Activated naive CD8-positive, alpha-beta T cell treated with anti-CD3 and anti-CD28 coated beads, Interleukin-2, amount 10 ng/mL, durations not matched to agents 7 days and 5 days (primary cell): ENCODE results near the gene TFPI. TPM values are rescaled to one million over a fixed set of nuclear protein-coding genes. Genes with fewer than 3 reads are reported as not detected.
"Not testable (repeated sequence)": the region's sequence is repeated elsewhere in the genome, so short reads cannot be mapped to it uniquely, and the experiment has no call there.

Experiments used
- ATAC-seq: fragments of 150-1000 bp; cut with Tn5 transposase; one replicate; pipeline ENCODE4 v1.10.0; 2021; ENCODE audit warnings: low read depth, moderate library complexity
- POLR2A ChIA-PET: fragments of 350-600 bp; sonication (Branson Sonifier 250); formaldehyde crosslinking; loops from one replicate; lab custom pipeline; 2021; ENCODE audit warnings: antibody characterized with exemption; lab: Charles Lee
- DNase-seq: peaks from one replicate; pipeline ENCODE4 v3.0.0; 2021
- H3K27ac Mint-ChIP-seq: one replicate; pipeline ENCODE4 v1.8.0; 2022; ENCODE audit warnings: mild to moderate bottlenecking, mixed read lengths
- H3K27me3 Mint-ChIP-seq: one replicate; pipeline ENCODE4 v1.8.0; 2022; ENCODE audit warnings: mild to moderate bottlenecking, moderate library complexity, mixed read lengths
- H3K36me3 Mint-ChIP-seq: one replicate; pipeline ENCODE4 v1.8.0; 2021; ENCODE audit warnings: mild to moderate bottlenecking, mixed read lengths
- H3K4me1 Mint-ChIP-seq: one replicate; pipeline ENCODE4 v1.8.0; 2021; ENCODE audit warnings: mixed read lengths
- H3K4me3 Mint-ChIP-seq: one replicate; pipeline ENCODE4 v1.8.0; 2022; ENCODE audit warnings: mild to moderate bottlenecking, moderate library complexity, mixed read lengths
- H3K9me3 Mint-ChIP-seq: one replicate; pipeline ENCODE4 v1.8.0; 2021; ENCODE audit warnings: mixed read lengths
- total RNA-seq, 2 experiments: library from RNA; stranded (reverse); gene quantifications; one replicate each; pipeline ENCODE4 v1.2.3, GENCODE V29; 2021

TFPI gene
- total RNA-seq, 2 experiments from 2014 or later, result 0.11 TPM; not detected in 1

DNA sequence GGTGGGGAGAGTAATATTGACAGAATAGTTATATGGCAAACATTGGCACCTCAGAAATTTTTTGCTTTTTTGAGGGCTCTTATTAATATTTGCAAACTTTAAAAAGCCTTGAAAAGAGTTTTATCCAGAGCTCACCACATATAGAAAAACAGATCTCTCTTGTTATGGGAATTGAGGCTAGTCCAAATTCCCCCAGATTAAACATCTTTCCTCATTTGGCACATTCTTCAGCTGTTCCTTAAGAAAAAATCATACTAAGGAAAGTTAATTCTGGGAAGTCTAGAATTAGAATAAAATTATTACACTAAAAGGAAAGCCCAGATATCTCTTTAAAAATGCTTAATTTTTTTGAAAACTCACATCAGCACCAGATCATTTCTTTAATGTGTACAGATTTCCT is 5.6 kb downstream of the TFPI start:
- H3K27me3 Mint-ChIP-seq, result peaks cover 14% of the 10 kb centered on the region
- H3K27ac Mint-ChIP-seq, result no peak overlapping the region
- POLR2A ChIA-PET, result no interaction called here
- DNase-seq (no peak), ATAC-seq (no peak)
- H3K4me3 Mint-ChIP-seq, result no peak overlapping the region
- no peaks in the 10 kb centered on the region for H3K4me1 Mint-ChIP-seq
- no peaks in the 10 kb centered on the region for H3K9me3 Mint-ChIP-seq
- no peaks in the 10 kb centered on the region for H3K36me3 Mint-ChIP-seq

GRCh38 chr2:187547353-187547979 is 6.8 kb downstream of the TFPI start:
- Mint-ChIP-seq H3K4me1 (no peaks in the 10 kb centered on the region), H3K36me3 (no peaks in the 10 kb centered on the region), H3K9me3 (no peaks in the 10 kb centered on the region), H3K27ac (no peak overlapping the region), H3K4me3 (no peak overlapping the region), H3K27me3 (peaks cover 8% of the 10 kb centered on the region)
- DNase-seq, result no peak
- POLR2A ChIA-PET, result no interaction called here
- no peak for ATAC-seq

DNA sequence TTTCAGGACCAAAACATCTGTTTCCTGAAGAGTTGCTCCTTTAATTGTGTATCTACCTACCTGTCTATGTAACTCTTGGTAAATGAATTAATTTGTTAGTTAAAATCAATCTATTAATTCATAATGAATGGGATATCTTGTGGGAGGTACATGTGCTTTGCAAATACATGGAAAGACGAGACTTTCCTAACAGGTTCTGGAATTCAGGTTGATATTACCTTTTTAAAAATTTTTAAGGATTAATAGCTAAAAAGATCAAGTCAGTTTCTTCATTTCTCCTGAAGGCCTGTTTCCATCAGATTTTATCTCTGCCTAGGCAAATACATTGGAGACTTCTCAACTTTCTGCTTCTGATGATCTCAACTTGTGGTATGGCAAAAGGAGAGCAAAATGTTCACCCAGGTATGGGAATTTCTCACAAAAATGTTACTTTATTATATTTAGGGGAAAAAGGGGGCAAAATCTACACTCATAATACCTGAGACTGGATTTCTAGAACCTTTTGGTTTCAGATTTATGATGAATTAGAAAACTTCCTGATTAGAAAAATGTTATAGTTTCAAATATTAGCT is 7.4 kb downstream of the TFPI start:
- no peak overlapping the region for H3K27ac Mint-ChIP-seq
- no peaks in the 10 kb centered on the region for H3K36me3 Mint-ChIP-seq
- no peaks in the 10 kb centered on the region for H3K9me3 Mint-ChIP-seq
- ATAC-seq (no peak), DNase-seq (no peak)
- POLR2A ChIA-PET, result no interaction called here
- H3K4me1 Mint-ChIP-seq, result no peaks in the 10 kb centered on the region
- H3K27me3 Mint-ChIP-seq, result peaks cover 9% of the 10 kb centered on the region
- no peak overlapping the region for H3K4me3 Mint-ChIP-seq

GRCh38 chr2:187545238-187545751 is 8.9 kb downstream of the TFPI start:
- Mint-ChIP-seq H3K36me3 (no peaks in the 10 kb centered on the region), H3K27me3 (peaks cover 7% of the 10 kb centered on the region), H3K4me1 (no peaks in the 10 kb centered on the region), H3K9me3 (no peaks in the 10 kb centered on the region), H3K4me3 (no peak overlapping the region), H3K27ac (no peak overlapping the region)
- DNase-seq (no peak), ATAC-seq (no peak)
- POLR2A ChIA-PET, result no interaction called here

DNA sequence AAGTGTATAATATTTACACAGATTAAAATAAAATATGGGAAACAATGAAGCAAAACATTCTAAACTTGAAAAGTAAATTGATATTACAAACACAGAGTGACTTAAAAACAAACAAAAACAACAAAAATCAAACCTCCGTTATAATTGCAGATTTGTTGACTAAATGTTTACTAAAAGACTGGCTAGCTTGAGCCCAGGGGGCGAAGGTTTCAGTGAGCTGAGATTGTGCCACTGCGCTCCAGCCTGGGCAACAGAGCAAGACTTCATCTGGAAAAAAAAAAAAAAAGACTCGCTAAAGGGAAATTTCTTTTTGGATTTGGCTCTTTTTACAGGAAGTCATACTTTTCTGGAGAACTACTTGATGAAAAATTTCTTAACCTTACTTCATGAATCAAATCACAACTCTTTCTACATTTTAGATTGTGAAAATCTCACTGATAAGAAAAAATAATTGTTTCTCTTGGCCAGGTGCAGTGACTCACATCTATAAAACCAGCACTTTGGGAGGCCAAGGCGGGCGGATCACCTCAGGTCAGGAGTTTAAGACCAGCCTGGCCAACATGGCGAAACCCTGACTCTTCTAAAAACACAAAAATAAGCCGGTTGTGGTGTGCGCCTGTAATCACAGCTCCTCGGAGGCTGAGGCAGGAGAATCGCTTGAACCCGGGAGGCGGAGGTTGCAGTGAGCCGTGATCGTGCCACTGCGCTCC is 9.7 kb downstream of the TFPI start:
- Mint-ChIP-seq H3K4me1 (no peaks in the 10 kb centered on the region), H3K4me3 (no peak overlapping the region), H3K27ac (no peak overlapping the region), H3K9me3 (no peaks in the 10 kb centered on the region), H3K36me3 (no peaks in the 10 kb centered on the region), H3K27me3 (peaks cover 7% of the 10 kb centered on the region)
- POLR2A ChIA-PET, result no interaction called here
- ATAC-seq, result no peak
- no peak for DNase-seq

- ATAC-seq, result no peak
- no peaks in the 10 kb centered on the region for H3K9me3 Mint-ChIP-seq
These were observed 10.7 kb downstream of the TFPI start for GRCh38 chr2:187543488-187543887.

DNA sequence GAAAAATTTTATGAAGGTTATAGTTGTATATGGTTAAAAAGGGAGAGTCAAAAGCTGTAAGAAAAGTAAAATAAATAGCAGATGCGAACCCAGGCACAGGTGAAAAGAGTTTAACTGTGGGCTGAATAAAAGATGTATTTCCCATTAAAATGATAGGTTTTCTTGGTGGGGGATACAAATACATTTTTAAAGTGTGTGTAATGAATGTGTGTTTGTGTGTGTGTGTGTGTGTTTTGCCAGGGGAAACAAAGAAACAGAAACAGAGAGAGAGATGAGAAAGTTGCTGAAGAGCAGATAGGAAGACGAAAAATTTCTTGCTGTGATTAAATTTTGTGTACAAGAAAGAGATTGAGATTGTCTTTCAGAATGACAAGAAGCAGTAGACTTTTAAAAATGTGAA is 12.1 kb downstream of the TFPI start:
- peaks cover 2% of the 10 kb centered on the region for H3K27me3 Mint-ChIP-seq
- no peak for DNase-seq
- ATAC-seq, result no peak
- POLR2A ChIA-PET, result no interaction called here
- no peaks in the 10 kb centered on the region for H3K9me3 Mint-ChIP-seq
- no peaks in the 10 kb centered on the region for H3K4me1 Mint-ChIP-seq
- H3K36me3 Mint-ChIP-seq, result no peaks in the 10 kb centered on the region
- H3K4me3 Mint-ChIP-seq, result no peak overlapping the region
- no peak overlapping the region for H3K27ac Mint-ChIP-seq

More at GRCh38 chr2:187543488-187543887, 10.7 kb downstream of the TFPI start:
- Mint-ChIP-seq H3K4me1 (no peaks in the 10 kb centered on the region), H3K36me3 (no peaks in the 10 kb centered on the region), H3K27me3 (peaks cover 2% of the 10 kb centered on the region), H3K4me3 (no peak overlapping the region), H3K27ac (no peak overlapping the region)
- POLR2A ChIA-PET, result no interaction called here
- no peak for DNase-seq

DNA sequence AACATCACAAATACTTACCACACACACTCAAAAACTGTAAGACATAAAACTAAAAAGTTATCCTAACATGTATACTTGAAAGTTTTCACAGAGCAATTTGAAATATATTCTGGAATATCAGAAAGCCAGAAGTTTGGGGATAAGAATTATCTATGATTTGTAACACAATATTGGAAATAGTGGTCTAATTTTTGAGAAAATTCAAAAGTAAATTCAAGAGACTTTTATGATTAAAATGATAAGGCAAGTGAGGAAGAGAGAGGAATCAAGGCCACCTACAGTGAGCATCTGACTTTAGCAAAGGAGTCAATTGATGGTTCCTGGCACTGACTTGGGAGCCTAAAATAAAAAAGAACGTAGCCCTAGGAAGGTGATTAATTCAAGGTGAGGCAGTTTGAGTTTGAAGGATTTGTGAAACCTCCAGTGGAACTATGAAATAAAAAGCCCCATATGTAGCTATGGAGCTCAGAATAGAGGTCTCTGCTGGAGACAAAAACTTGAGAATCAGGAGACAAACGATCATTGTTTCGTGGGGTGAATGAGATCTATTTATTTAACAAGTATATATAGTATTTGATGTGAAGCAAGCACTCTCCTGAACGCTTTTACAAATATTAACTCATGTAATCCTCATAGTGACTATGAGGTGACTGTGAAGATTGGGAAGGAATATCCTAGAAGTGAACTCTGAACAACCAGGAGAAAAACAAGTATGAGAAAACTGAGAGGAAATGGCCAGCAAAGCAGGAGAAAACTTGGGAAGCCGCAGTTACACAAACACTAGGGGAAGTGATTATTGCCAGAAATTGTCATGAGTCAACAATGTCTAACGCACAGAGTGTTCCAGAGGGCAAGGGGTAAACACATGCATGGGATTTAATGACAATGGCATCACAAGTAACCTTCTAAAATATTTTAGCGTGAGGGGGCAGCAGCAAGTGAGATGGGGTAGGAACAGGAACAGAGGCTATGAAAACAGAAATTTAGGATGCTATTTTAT is 12.8 kb downstream of the TFPI start:
- POLR2A ChIA-PET, result no interaction called here
- H3K9me3 Mint-ChIP-seq, result no peaks in the 10 kb centered on the region

DNA sequence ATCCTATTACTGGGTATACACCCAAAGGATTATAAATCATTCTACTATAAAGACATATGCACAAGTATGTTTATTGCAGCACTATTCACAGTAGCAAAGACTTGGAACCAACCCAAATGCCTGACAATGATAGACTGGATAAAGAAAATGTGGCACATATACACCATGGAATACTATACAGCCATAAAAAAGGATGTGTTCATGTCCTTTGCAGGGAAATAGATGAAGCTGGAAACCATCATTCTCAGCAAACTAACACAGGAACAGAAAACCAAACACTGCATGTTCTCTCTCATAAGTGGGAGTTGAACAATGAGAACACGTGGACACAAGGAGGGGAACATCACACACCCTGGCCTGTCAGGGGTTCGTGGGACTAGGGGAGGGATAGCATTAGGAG is 16.0 kb downstream of the TFPI start:
- H3K36me3 Mint-ChIP-seq, ATAC-seq, H3K27me3 Mint-ChIP-seq, H3K27ac Mint-ChIP-seq, H3K4me1 Mint-ChIP-seq, H3K9me3 Mint-ChIP-seq, DNase-seq, POLR2A ChIA-PET, H3K4me3 Mint-ChIP-seq: not testable (repeated sequence)

More for the DNA sequence above, 12.8 kb downstream of the TFPI start:
- Mint-ChIP-seq H3K36me3 (no peaks in the 10 kb centered on the region), H3K4me3 (no peak overlapping the region), H3K27me3 (peaks cover 2% of the 10 kb centered on the region), H3K4me1 (no peaks in the 10 kb centered on the region), H3K27ac (no peak overlapping the region)
- ATAC-seq (no peak), DNase-seq (no peak)

GRCh38 chr2:187535381-187535780 is 18.9 kb downstream of the TFPI start:
- H3K27me3 Mint-ChIP-seq, DNase-seq: not testable (repeated sequence)

DNA sequence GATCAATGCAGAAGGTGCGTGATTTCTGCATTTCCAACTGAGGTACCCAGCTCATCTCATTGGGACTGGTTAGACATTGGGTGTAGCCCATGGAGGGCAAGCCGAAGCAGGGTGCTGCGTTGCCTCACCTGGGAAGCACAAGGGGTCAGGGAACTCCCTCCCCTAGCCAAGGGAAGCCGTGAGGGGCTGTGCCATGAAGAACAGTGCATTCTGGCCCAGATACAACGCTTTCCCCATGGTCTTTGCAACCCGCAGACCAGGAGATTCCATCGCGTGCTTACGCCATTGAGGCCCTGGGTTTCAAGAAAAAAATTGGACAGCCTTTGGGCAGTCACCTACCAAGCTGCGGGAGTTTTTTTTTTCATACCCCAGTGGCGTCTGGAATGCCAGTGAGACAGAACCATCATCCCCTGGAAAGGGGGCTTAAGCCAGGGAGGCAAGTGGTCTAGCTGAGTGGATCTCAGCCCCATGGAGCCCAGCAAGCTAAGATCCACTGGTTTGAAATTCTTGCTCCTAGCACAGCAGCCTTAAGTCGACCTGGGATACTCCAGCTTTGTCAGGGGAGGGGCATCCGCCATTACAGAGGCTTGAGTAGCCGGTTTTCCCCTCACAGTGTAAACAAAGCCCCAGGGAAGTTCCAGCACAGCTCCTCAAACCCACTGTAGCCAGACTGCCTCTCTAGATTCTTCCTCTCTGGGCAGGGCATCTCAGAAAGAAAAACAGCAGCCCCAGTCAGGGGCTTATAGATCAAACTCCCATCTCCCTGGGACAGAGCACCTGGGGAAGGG is 21.7 kb downstream of the TFPI start:
- H3K36me3 Mint-ChIP-seq, result no peaks in the 10 kb centered on the region
- POLR2A ChIA-PET, result no interaction called here
- no peaks in the 10 kb centered on the region for H3K4me1 Mint-ChIP-seq
- H3K27ac Mint-ChIP-seq, result no peak overlapping the region
- ATAC-seq, result no peak
- H3K27me3 Mint-ChIP-seq, result peaks cover 2% of the 10 kb centered on the region
- H3K4me3 Mint-ChIP-seq, result no peak overlapping the region
- peaks cover 3% of the 10 kb centered on the region for H3K9me3 Mint-ChIP-seq
- DNase-seq, result no peak

More at GRCh38 chr2:187535381-187535780, 18.9 kb downstream of the TFPI start:
- H3K4me1 Mint-ChIP-seq, ATAC-seq, H3K4me3 Mint-ChIP-seq, H3K36me3 Mint-ChIP-seq, POLR2A ChIA-PET, H3K9me3 Mint-ChIP-seq, H3K27ac Mint-ChIP-seq: not testable (repeated sequence)

- DNase-seq (no peak), ATAC-seq (no peak)
- no peak overlapping the region for H3K27ac Mint-ChIP-seq
- POLR2A ChIA-PET, result no interaction called here
- H3K27me3 Mint-ChIP-seq, result no peaks in the 10 kb centered on the region
- H3K36me3 Mint-ChIP-seq, result no peaks in the 10 kb centered on the region
- no peak overlapping the region for H3K4me3 Mint-ChIP-seq
- H3K9me3 Mint-ChIP-seq, result peaks cover 1% of the 10 kb centered on the region
- no peaks in the 10 kb centered on the region for H3K4me1 Mint-ChIP-seq
These were observed 24.1 kb downstream of the TFPI start for GRCh38 chr2:187529977-187530721.
